Neural cell (in vitro differentiated cells): Measurements from ENCODE around the gene SMTN. TPM values are rescaled to one million over a fixed set of nuclear protein-coding genes. Genes with fewer than 3 reads are reported as not detected.

Source experiments
- H2AFZ ChIP-seq: fragments of 200-600, 300-800 bp; sonication (generic), shearing (Covaris generic); 2 replicates; pipeline ENCODE4 v1.6.0; 2014; ENCODE audit warnings: low read depth, mild to moderate bottlenecking, antibody characterized with exemption, low read length, moderate library complexity
- H3F3A ChIP-seq: fragments of 200-600 bp; shearing (Covaris generic); 2 replicates; pipeline ENCODE4 v1.6.1; 2016; ENCODE audit warnings: mild to moderate bottlenecking, moderate library complexity, mixed read lengths, antibody characterized with exemption, low read length; ENCODE audit not compliant: insufficient read depth, poor library complexity, severe bottlenecking
- H3K27ac ChIP-seq: fragments of 200-600, 300-800 bp; sonication (generic), shearing (Covaris generic); 2 replicates; pipeline ENCODE4 v1.5.1; 2014; ENCODE audit warnings: mild to moderate bottlenecking, low read length, moderate library complexity
- H3K27me3 ChIP-seq: fragments of 300-800, 200-600 bp; sonication (generic), shearing (Covaris generic); 2 replicates; pipeline ENCODE4 v1.6.0; 2014; ENCODE audit warnings: mild to moderate bottlenecking, low read depth, low read length, moderate library complexity; ENCODE audit not compliant: insufficient read depth
- H3K36me3 ChIP-seq: fragments of 300-800, 200-600 bp; sonication (generic), shearing (Covaris generic); 2 replicates; pipeline ENCODE4 v1.5.1; 2014; ENCODE audit warnings: mild to moderate bottlenecking, antibody characterized with exemption, low read length, moderate library complexity; ENCODE audit not compliant: insufficient read depth
- H3K4me2 ChIP-seq: fragments of 300-800, 200-600 bp; sonication (generic), shearing (Covaris generic); 2 replicates; pipeline ENCODE4 v1.6.0; 2014; ENCODE audit warnings: mild to moderate bottlenecking, low read length
- H3K4me3 ChIP-seq: fragments of 300-800, 200-600 bp; sonication (generic), shearing (Covaris generic); 2 replicates; pipeline ENCODE4 v1.5.1; 2014; ENCODE audit warnings: mild to moderate bottlenecking, low read length, moderate library complexity
- H3K79me2 ChIP-seq: fragments of 200-600 bp; shearing (Covaris generic); replicated peaks from 2 replicates; pipeline ENCODE4 v1.6.0; 2014; ENCODE audit warnings: mild to moderate bottlenecking, low read length, moderate library complexity; ENCODE audit not compliant: insufficient read depth
- H3K9ac ChIP-seq: fragments of 300-800, 200-600 bp; sonication (generic), shearing (Covaris generic); 2 replicates; pipeline ENCODE4 v1.6.1; 2016; ENCODE audit warnings: mild to moderate bottlenecking, low read length, mixed read lengths
- H3K9me2 ChIP-seq: fragments of 200-600 bp; shearing (Covaris generic); 2 replicates; pipeline ENCODE4 v1.6.1; 2016; ENCODE audit warnings: mild to moderate bottlenecking, low read length, mixed read lengths; ENCODE audit not compliant: insufficient read depth
- H3K9me3 ChIP-seq: fragments of 200-600, 300-800 bp; sonication (generic), shearing (Covaris generic); 2 replicates; pipeline ENCODE4 v1.6.1; 2016; ENCODE audit warnings: mild to moderate bottlenecking, mixed run types, low read length, moderate library complexity, mixed read lengths
- H4K20me1 ChIP-seq: fragments of 200-600 bp; shearing (Covaris generic); 2 replicates; pipeline ENCODE4 v1.6.1; 2016; ENCODE audit warnings: mild to moderate bottlenecking, mixed run types; ENCODE audit not compliant: insufficient read depth
- EP300 ChIP-seq: fragments of 450-650 bp; conservative IDR thresholded peaks from 2 replicates; pipeline ENCODE4 v1.6.1; 2014; ENCODE audit warnings: antibody characterized with exemption, mild to moderate bottlenecking, moderate library complexity; ENCODE audit not compliant: poor library complexity, severe bottlenecking
- EZH2 ChIP-seq: fragments of 200-600, 300-800 bp; shearing (Covaris generic), sonication (generic); IDR thresholded peaks from 2 replicates; pipeline ENCODE4 v1.6.1; 2014; ENCODE audit warnings: antibody characterized with exemption, low read length, borderline replicate concordance, mild to moderate bottlenecking; ENCODE audit not compliant: insufficient read depth, poor library complexity, severe bottlenecking
- MXI1 ChIP-seq: fragments of 450-650 bp; conservative IDR thresholded peaks from 2 replicates; pipeline ENCODE4 v1.6.1; 2014; ENCODE audit warnings: antibody characterized with exemption, mild to moderate bottlenecking; ENCODE audit not compliant: poor library complexity, severe bottlenecking
- POLR2AphosphoS5 ChIP-seq: IDR thresholded peaks from 2 replicates; pipeline ENCODE4 v1.6.1; 2012
- RAD21 ChIP-seq: fragments of 450-650 bp; conservative IDR thresholded peaks from 2 replicates; pipeline ENCODE4 v1.6.1; 2014; ENCODE audit warnings: antibody characterized with exemption, mild to moderate bottlenecking, moderate library complexity
- REST ChIP-seq: IDR thresholded peaks from 2 replicates; pipeline ENCODE4 v1.6.1; 2012; ENCODE audit warnings: borderline replicate concordance
- SMC3 ChIP-seq: fragments of 450-650 bp; conservative IDR thresholded peaks from 2 replicates; pipeline ENCODE4 v1.6.1; 2014; ENCODE audit warnings: antibody characterized with exemption, mild to moderate bottlenecking, moderate library complexity; ENCODE audit not compliant: poor library complexity
- TAF1 ChIP-seq: IDR thresholded peaks from 2 replicates; pipeline ENCODE4 v1.6.1; 2012; ENCODE audit warnings: low read depth
- polyA plus RNA-seq: library from polyadenylated mRNA; depleted of rRNA; stranded (reverse); fragments of >200 nt; gene quantifications from 2 replicates; pipeline ENCODE4 v1.2.3, GENCODE V29; 2014
- TF ChIP-seq, protein P1 (sequence below): fragments of 450-650 bp; IDR thresholded peaks from 2 replicates; pipeline ENCODE4 v1.5.1; 2014; ENCODE audit warnings: antibody characterized with exemption, mild to moderate bottlenecking, moderate library complexity; ENCODE audit not compliant: poor library complexity, severe bottlenecking

SMTN gene
- polyA plus RNA-seq, 1 donor from 2014 or later = 3.4 TPM

GRCh38 chr22:31048570-31048969 is 32.5 kb upstream of the SMTN start:
- Histone ChIP-seq H3K9me2 (no peaks in the 10 kb centered on the region), H3K27me3 (no peaks in the 10 kb centered on the region), H3K4me2 (no peak overlapping the region), H3K36me3 (no peaks in the 10 kb centered on the region), H3K4me3 (no peak overlapping the region), H2AFZ (no peak overlapping the region), H3F3A (no peaks in the 10 kb centered on the region), H3K9ac (no peak overlapping the region), H3K27ac (no peak overlapping the region), H3K9me3 (no peaks in the 10 kb centered on the region), H4K20me1 (no peaks in the 10 kb centered on the region), H3K79me2 (no peaks in the 10 kb centered on the region)
- no peak for TF ChIP-seq REST
- no peak for TF ChIP-seq MXI1
- no peak for TF ChIP-seq SMC3
- TF ChIP-seq TAF1 = no peak
- TF ChIP-seq RAD21 = no peak
- TF ChIP-seq EZH2 = no peak
- no peak for TF ChIP-seq POLR2AphosphoS5
- TF ChIP-seq EP300 = no peak
- TF ChIP-seq, protein P1, sequence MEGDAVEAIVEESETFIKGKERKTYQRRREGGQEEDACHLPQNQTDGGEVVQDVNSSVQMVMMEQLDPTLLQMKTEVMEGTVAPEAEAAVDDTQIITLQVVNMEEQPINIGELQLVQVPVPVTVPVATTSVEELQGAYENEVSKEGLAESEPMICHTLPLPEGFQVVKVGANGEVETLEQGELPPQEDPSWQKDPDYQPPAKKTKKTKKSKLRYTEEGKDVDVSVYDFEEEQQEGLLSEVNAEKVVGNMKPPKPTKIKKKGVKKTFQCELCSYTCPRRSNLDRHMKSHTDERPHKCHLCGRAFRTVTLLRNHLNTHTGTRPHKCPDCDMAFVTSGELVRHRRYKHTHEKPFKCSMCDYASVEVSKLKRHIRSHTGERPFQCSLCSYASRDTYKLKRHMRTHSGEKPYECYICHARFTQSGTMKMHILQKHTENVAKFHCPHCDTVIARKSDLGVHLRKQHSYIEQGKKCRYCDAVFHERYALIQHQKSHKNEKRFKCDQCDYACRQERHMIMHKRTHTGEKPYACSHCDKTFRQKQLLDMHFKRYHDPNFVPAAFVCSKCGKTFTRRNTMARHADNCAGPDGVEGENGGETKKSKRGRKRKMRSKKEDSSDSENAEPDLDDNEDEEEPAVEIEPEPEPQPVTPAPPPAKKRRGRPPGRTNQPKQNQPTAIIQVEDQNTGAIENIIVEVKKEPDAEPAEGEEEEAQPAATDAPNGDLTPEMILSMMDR = no peak

GRCh38 chr22:31049815-31050420 is 31.2 kb upstream of the SMTN start:
- H3K9me3 ChIP-seq = no peaks in the 10 kb centered on the region
- H3K9ac ChIP-seq = no peak overlapping the region
- TF ChIP-seq POLR2AphosphoS5 (no peak), REST (no peak), EZH2 (no peak), MXI1 (no peak), RAD21 (no peak), EP300 (no peak), TAF1 (no peak), SMC3 (no peak)
- TF ChIP-seq, protein P1 = no peak
- no peaks in the 10 kb centered on the region for H3K79me2 ChIP-seq
- no peaks in the 10 kb centered on the region for H3K27me3 ChIP-seq
- no peak overlapping the region for H3K4me3 ChIP-seq
- no peaks in the 10 kb centered on the region for H3K9me2 ChIP-seq
- H3K4me2 ChIP-seq = no peak overlapping the region
- no peak overlapping the region for H3K27ac ChIP-seq
- H2AFZ ChIP-seq = no peak overlapping the region
- no peaks in the 10 kb centered on the region for H3K36me3 ChIP-seq
- H4K20me1 ChIP-seq = no peaks in the 10 kb centered on the region
- no peaks in the 10 kb centered on the region for H3F3A ChIP-seq
